Stimulated activated CD4-positive, alpha-beta T cell treated with anti-CD3 and anti-CD28 coated beads, Interleukin-2, amount 100 ng/mL, for 4 hours (primary cell): Measurements from ENCODE around the gene DYNLRB1.

Experiments used
- DNase-seq: peaks from one replicate; pipeline ENCODE4 v3.0.0-alpha.2; 2020; ENCODE audit warnings: low read depth

Gene DYNLRB1

GRCh38 chr20:34579191-34579978 is 63.2 kb downstream of the DYNLRB1 start:
- DNase-seq, result no peak

- DNase-seq, result no peak
Observed at GRCh38 chr20:34579979-34580940, 64.0 kb downstream of the DYNLRB1 start.

GRCh38 chr20:34581341-34582184 is 65.3 kb downstream of the DYNLRB1 start:
- no peak for DNase-seq

- no peak for DNase-seq
Observed at GRCh38 chr20:34582221-34582620, 66.0 kb downstream of the DYNLRB1 start.

- DNase-seq, result no peak
Observed at GRCh38 chr20:34582911-34583310, 66.7 kb downstream of the DYNLRB1 start.

- no peak for DNase-seq
Observed at GRCh38 chr20:34583544-34583943, 67.3 kb downstream of the DYNLRB1 start.

- DNase-seq, result no peak
Observed at GRCh38 chr20:34585019-34585418, 68.8 kb downstream of the DYNLRB1 start.

- no peak for DNase-seq
Observed at GRCh38 chr20:34586488-34587163, 70.4 kb downstream of the DYNLRB1 start.
